GM19193 (cell line): ENCODE data around the gene SYCP2.

Experiments used
- POLR2A ChIP-seq: IDR thresholded peaks from 4 replicates; pipeline ENCODE4 v1.6.1; 2011; ENCODE audit not compliant: insufficient read depth, insufficient read length; ENCODE audit errors: extremely low read depth

The SYCP2 gene

DNA sequence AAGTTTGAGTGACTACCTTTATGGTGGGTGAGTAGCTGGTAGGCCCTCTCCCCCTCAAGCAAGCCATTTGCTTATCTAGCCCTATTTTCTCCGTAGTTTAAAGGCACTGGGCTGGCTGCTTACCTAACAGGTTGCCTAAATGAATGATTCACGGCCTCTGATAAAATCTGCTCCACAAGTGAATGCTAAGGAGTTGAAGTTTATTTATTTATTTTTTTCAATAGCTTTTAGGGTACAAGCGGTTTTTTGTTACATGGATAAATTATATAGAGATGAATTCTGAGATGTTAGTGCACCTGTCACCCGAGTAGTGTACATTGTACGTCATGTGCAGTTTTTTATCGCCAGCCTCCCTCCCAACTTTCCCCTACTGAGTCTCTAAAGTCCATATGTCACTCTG is 16.5 kb upstream of the SYCP2 start:
- no peak for TF ChIP-seq POLR2A

DNA sequence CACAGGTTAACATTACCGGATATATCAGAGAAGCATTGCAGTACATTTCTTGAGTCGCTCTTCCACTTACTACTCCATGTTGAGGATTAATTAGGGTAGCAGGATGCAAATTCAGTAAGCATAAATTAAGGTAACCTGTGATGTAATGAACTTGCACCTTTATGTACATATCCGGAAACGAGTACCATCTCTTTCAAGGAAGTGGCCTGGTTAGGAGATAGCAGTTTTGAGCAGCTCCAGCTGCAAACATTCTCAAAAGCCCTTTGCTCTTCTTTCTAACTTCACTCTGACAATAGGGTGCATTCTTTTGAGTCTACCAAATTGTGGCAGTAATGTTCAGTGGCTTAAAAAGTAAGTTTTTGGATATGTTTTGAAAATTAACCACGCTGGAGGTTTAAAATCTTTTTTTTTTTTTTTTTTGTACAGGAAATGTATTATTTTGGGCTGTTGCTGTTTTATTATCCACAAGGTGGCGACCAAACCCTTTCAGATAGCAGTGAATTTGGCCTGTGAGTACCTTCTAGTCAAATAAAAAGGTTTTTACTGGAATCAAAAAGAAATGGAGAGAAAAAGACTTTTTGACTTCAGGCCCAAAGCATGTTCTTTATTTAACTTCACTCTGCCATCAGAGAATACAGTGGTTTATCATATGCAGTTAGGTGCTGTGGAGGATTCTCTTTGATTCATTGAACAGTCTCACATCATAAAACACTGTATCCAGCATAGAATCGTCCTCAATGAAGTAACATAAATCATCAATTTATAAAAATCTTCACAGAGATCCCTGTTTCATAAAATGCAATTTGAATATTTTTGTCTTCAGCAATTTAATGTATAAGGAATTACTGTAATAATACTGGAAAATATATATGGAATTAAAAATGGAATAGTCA is 15.6 kb upstream of the SYCP2 start:
- TF ChIP-seq POLR2A: no peak

DNA sequence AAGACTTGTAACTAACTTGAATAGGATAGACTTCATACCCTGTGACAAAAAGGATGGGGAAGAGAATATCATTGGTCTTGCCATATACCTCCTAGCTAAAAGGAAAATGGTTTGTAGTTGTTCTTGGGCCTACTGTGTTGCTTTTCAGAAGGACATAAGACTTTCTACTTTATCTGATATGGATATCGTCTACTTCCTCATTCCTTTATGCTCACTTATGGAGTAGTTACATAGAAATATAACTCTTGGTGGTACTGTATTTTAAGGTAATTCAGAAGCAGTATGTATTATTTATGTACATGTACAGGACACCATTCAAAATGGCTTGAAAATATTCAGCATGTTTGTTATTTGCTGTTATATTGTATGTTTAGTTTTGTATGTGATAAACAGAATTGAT is 14.8 kb upstream of the SYCP2 start:
- no peak for TF ChIP-seq POLR2A

DNA sequence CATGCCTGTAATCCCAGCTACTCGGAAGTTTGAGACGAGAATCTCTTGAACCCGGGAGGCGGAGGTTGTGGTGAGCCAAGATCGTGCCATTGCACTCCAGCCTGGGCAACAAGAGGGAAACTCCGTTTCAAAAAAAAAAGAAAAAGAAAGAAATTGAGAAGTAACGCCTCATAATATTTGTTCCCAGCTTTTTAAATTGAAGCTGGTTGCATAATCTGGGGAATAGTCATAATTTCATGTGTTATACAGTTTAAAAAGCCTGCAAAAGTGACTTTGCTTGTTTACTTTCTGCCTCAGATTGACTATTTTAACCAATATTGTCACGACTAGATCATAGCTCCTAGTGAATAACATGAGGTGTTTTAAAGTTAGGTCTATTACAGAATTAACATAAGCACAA is 13.9 kb upstream of the SYCP2 start:
- TF ChIP-seq POLR2A: no peak

DNA sequence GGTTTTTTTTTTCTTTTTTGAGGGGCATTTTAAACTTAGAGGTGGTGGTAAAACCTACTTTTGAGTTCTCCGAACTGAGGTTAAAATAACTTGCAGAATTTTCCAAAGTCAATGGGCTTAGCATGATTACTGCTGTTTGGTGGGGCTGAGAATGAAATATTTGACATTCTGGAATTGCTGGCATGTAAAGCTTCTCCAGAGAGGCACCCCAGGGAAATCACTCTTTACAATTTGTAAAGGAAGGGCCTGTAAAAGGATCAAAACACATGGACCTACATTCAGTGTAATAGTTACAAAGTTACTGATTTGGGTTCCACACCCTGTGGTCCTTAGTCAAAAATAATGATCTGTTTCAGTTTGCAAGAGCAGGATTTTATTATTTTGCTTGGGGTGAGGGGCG is 12.3 kb upstream of the SYCP2 start:
- TF ChIP-seq POLR2A: no peak

DNA sequence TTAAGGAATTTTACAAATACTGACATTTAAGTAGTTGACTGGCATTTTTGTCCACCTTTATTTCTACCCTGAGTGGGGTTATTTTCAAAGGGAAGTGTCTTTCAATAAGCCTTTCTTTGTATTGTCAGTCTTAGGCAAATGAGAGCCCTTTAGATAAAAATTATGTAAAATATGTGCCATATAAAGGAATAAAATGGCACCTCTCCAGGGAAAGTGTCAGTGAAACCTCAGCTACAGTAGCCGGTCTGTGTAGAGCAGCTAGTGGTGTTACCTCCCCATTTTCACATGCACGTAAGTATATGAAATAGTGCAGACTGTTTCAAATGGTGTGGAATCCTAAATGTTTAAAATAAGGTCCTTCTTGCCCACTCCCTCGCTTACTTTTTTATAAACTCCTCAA is 11.7 kb upstream of the SYCP2 start:
- TF ChIP-seq POLR2A: no peak

DNA sequence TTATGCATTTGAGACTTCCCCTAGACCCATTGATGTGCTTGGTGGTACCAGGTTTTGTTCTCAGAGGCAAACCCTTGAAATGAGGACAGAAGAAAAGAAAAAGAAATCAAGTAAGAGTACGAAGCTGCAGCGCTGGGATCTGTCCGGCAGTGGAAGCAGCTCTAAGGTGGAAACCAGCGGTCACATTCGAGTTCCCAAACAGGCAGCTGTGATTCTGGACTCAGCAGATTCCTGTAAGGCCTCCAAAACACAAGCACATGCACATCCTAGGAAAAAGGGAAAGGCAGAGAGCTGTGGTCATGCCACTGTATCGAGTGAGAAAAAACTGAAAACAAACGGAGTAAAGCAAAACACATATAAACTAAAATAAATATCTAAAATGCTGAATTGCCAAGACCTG is 11.3 kb upstream of the SYCP2 start:
- no peak for TF ChIP-seq POLR2A

DNA sequence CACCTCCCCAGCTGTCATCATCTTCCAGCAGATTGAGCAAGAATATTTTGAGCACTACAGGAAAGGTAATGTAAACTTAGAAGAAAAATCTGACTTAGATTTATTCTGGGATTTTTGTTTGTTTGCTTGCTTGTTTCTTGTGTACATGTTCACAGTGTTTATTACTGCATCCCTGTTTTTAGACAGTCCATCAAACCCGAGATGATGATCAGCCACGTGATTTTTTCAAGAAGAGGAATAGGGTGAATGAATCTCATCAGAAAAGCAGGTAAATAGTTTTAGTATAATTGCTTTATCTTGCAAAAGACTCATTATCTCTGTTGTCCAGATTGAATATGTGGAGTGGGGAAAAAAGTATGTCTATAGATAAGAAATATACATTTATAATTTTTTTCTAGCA is 8.8 kb upstream of the SYCP2 start:
- no peak for TF ChIP-seq POLR2A

DNA sequence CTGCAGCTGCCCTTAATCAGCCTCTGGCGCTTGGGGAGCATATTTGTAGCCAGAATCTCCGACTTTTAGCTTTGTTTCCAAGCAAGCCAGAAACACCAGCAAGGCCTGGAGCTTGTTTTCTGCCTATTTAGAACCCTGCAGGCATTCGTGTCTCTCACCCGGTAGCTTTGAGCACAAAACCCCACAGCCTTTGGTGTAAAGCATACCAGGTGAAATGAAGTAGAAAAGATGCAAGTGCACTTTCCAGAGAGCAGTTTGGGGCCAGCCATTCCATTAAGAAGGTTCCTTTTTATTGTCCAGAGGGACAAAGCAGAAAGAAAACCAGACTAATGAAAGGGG is 7.5 kb upstream of the SYCP2 start:
- TF ChIP-seq POLR2A: no peak

DNA sequence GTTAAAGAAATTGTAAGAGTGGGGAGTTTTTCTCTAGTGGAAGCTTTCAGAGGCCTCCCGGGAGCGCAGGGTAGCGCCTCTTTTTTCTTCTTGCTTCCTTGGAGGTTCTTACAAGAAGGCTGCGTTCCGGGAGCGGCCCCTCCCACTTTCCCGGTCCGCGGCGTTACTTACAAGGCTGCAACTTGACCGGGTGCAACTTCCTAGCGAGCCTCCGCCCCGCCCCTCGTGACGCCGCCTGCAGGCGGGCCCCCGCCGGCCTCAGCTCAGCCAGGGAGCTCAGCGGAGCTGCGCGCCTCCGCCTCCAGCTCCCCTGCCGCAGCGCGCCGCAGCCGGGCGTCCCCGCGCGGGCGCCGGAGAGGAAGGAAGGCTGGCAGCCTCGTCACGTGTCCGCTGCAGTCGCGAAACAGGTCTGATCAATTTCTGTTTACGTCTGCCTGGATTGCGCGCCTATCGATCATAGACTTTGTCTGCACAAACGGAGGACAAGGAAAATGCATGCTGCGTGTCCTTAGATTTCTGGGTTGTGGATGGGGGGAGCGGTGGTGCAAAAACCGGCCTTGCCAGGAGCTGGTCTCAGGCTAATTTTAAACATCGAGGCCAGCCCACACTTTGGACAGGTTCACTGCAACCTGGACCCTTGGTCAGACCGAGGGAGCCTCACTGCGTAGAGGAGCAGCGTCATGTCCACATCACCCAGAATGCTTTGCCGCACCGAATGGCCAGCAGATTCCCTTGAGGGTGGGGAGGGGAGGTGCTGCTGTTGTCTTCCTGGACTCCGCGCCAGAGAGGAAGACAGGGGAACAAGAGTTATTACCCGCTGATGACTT is 6.9 kb upstream of the SYCP2 start, which contains the start of the genes FAM217B and PPP1R3D:
Gene FAM217B, plus strand, starts transcription at position 261 of the 827 bp plus-strand sequence. CDS start 3,555 bp downstream, outside the sequence.
Gene PPP1R3D, minus strand, starts transcription at position 177 of the 827 bp plus-strand sequence. CDS start 374 bp downstream, outside the sequence.
- peak; percentile 89 for TF ChIP-seq POLR2A

DNA sequence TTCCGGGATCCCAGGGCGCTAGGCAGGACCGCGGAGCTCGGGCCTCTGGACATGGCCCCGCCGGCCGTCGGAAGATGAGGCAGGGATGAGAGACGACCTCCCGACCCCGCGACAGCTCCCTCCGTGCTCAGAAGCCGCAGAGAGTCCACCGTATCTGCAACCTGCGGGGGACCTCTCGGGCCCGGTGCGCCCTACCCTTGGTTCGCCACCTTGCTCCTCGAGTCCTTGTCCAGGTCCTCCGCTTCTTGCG is 6.4 kb upstream of the SYCP2 start:
- no peak for TF ChIP-seq POLR2A

DNA sequence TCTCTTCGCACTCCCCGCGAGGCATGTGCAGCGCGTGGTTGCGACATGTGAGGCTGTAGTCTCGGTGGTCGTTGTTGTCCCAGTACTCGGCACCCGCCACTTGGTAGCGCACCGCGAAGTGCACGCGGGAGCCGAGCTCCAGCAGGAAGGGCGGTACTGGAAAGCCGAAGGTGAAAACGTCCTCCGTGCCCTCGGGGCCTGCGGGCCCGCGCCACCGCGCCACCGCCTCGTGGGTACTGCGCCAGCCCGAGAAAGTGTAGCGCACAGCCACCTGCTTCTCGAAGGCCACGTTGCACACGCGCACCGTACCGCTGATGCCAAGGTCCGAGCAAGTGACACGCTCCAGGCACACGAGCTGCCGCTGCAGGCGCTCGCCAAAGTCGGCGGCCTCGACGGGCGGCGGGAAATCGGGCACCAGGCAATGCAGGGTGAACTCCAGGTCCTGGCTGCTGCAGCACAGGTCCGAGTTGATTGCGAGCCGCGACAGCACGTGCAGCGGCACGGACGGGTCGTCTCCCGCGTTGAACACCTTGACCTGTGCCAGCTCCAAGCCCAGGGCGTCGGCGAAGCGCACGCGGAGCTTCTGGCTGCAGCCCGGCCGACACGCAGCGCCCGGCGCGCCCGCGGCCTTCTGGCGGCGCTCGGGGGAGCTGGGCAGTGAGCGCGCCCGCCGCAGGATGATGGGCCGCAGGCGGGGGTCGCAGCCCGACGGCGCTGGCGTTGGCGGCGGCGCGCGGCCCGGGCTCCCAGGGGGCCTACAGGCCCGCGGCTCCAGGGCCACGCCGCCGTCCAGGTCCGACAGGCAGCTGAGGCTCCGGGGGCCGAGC is 5.8 kb upstream of the SYCP2 start:
- no peak for TF ChIP-seq POLR2A

DNA sequence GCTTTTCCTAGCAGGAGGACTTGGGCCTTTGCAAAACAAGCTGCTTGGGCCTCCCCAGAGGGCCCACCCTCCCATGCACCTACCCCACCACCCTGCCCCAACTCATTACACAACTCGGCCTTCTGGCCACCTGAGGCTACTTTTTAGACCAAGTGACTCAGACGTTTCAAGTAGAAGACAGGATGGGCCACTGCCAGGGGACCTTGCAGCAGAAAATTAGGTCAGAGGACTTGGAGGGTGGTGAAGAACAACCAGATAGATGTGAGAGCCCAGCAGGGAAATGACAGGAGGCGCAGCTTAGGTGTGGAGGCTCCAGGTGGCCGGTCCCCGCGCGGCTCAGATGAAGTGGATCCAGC is 5.2 kb upstream of the SYCP2 start:
- TF ChIP-seq POLR2A: no peak

DNA sequence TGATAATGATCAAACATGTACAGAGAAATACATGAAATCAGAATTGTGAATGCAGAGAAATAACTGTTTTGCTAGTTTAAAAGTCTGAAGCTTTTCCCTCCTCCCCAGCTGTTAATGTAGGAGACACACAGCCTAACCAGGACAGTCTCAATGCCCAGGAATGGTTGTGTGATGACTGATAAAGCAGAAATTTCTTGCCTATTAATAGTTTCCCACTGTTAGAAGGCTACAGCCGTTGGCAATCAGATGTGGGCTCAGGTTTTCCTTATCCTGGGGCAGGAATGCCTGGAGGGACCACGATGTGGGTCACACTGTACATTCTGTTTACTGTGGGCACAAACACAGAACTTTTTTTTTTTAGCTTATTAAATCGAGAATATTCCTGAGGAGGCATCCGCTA is 4.8 kb upstream of the SYCP2 start:
- TF ChIP-seq POLR2A: no peak

DNA sequence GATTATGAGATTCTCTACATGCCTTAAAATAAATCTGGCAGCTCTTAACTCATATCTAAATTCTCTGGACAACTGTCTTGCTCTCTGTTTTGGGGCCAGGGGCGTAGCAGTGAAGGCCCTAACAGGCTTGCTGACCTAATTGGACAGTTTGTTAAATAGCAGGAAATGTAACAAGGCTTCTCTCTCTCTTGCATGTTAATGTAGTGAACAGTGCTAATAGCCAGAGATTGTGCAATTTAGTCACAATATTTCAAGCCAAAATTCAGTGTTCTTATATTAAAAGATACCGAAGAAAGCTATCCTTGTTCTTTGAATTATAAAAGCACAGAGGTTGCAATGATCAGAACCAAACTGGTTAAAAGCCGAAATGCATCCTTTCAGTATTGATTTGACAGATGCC is 3.7 kb upstream of the SYCP2 start:
- TF ChIP-seq POLR2A: no peak
